GM12873 (cell line): ENCODE results near the gene FOXL1.

ENCODE experiments used
- TF ChIP-seq, protein P1 (sequence below): IDR thresholded peaks from 2 replicates; pipeline ENCODE4 v1.5.1; 2012; ENCODE audit warnings: low read depth, mild to moderate bottlenecking, moderate library complexity, low read length, control low read depth; ENCODE audit not compliant: insufficient read depth; ENCODE audit errors: missing control alignments

Gene FOXL1

DNA sequence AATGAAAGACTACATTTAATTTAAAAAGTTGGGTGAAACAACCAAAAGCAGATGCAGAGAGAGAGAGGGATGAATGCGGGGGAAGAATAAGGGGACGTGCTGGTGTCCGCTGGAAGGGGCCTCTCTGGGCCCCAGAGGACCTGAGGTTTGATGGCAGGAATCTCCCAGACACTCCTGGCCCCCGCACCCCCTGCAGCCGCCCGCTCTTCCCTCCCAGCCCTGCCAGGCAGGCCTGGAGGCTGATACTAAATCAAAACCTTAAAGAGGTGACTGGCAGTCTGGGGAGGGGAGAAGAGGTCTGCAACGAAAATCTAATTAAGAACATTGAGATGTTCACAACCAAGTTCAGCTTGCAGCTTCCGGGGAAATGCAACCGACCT lies 2.4 kb downstream of the FOXL1 start:
- TF ChIP-seq, protein P1, sequence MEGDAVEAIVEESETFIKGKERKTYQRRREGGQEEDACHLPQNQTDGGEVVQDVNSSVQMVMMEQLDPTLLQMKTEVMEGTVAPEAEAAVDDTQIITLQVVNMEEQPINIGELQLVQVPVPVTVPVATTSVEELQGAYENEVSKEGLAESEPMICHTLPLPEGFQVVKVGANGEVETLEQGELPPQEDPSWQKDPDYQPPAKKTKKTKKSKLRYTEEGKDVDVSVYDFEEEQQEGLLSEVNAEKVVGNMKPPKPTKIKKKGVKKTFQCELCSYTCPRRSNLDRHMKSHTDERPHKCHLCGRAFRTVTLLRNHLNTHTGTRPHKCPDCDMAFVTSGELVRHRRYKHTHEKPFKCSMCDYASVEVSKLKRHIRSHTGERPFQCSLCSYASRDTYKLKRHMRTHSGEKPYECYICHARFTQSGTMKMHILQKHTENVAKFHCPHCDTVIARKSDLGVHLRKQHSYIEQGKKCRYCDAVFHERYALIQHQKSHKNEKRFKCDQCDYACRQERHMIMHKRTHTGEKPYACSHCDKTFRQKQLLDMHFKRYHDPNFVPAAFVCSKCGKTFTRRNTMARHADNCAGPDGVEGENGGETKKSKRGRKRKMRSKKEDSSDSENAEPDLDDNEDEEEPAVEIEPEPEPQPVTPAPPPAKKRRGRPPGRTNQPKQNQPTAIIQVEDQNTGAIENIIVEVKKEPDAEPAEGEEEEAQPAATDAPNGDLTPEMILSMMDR: no peak

DNA sequence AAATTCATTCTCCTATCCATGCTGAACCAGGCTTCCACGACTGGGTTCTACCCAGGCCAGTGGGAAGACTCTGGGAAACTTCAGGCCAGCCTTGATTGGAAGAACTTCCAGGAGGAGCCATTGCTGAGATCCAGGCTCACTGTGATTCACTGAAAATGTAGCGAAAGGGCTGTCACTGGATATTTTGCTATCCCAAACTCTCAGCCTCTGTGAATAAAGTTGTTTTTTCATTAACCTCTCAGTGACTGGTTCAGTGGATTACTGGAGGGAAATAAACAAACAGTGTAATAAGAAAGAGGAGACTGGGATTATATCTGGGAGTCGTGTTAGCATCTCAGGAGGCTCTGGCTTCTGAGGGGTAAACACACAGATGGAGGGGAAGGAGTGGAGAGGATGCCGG lies 3.1 kb downstream of the FOXL1 start:
- TF ChIP-seq, protein P1: no peak

DNA sequence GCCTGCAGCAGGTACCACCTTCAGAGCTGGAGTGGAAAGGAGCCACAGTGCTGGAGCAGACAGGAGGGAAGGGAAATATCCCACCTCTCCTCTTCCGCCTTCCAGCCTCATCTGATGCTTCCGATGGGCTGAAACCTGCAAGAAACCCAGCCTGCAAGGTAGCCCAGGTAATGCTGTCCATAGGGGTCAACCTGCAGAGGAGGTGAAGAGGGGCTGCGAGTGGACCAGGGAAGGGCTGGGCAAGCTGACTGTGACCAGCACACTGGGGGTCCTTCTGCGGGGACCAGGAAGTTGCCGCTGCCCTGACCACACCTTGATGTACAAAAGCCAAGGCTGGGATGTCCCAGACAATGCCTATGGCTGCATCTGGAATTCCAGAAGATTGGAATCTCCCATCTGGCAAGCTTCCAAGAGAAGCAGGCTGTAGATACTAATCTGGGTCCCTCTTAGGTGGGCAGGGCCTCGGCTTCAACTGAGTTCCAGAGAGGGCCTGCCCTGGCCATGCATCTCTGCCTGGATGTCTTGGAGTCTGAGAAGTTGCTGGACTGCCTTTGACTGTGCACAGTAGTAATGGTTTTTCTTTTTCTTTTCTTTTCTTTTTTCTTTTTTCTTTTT lies 5.8 kb downstream of the FOXL1 start:
- TF ChIP-seq, protein P1: no peak

DNA sequence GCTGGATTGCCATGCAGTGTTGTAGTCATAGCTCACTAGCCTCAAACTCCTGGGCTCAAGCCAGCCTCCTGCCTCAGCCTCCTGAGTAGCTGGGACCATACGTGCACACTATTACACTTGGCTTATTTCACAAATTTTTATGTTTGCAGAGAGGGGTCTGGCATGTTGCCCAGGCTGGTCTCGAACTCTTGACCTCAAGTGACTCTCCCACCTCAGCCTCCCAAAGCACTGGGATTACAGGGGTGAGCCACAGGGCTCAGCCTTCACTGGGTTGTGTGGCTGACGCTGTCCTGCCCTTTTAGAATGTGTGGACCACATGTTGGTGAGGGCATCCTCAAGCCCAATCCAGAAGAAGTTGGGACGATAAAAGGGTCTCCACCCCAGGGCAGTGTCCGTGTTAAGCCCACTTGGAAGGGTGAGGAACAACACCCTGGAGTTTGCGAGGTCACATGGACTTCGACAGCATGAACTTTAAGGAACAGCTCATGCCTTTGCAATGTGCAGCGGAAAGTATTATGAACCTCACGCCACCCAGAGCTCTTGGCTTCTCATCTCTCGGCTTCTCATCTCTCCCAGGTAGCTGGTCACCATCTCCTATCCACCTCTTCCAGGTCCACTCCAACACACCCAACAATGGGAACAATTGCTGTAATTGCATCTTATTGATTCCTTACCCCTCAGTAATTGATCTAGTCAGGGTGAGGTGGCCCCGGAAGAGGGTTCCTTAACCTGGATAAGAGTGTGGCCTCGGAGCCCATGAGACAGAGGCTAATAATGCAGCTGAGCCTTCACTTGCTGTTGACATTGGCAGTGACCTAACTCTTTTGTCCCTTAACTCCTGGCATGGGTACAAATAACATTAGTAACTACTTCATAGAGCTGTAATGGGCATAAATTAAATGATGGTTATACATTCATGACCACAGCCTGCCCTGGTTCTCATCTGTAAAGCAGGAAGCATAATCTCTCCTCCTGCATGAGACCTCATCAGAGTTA lies 6.7 kb downstream of the FOXL1 start:
- TF ChIP-seq, protein P1: no peak

DNA sequence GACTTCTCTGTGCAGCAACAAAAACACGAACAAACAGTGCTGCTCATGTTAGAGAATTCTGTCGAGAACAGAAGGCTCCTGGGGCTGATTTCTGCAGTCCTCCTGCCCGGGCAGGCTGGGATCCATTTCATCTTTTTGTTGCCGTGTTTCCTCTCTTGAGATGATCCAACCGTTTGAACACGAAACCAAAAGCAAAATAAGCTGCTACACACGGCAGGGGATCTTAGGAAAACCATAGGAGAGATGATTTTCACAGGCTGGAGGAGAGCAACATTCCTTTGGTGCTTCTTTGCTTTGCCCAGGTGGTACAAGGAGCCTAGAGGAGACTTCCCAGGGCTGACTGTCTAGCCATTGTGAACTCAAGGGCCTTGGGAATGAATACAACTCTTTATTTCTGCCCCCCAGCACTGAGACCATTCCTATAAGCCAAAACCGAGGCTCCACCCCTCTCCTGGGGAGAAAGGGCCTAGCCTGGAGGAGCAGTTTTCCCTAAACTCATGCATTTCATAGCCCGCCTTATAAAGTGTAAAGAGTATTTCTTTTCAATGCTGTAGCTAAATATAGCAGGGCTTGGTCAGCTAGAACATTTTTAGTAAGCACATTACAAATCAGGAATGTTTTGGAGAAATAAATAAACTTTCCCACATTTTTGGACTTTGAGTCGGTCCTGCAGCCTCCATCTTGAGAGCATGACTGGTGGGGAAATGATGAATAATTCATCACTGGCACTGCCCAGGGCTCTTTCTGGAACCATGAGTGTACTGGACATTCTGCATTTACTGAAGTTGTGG lies 7.7 kb downstream of the FOXL1 start:
- TF ChIP-seq, protein P1: no peak

DNA sequence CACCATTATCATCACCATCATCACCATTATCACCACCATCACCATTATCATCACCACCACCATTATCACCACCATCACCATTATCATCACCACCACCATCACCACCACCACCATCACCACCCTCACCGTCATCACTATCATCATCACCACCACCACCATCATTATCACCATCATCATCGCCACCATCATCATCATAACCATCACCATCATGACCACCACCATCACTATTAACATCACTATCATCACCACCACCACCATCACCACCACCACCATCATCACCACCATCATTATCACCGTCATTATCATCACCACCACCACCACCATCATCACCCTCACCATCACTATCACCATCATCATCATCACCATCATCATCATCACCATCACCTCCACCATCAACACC lies 9.1 kb downstream of the FOXL1 start:
- TF ChIP-seq, protein P1: no peak
